Fibroblast of skin of right quadriceps (primary cell): ENCODE results near the gene CCDC187.

Source experiments
- DNase-seq: peaks from one replicate; pipeline ENCODE4 v3.0.0-alpha.2; 2013

CCDC187 gene

DNA sequence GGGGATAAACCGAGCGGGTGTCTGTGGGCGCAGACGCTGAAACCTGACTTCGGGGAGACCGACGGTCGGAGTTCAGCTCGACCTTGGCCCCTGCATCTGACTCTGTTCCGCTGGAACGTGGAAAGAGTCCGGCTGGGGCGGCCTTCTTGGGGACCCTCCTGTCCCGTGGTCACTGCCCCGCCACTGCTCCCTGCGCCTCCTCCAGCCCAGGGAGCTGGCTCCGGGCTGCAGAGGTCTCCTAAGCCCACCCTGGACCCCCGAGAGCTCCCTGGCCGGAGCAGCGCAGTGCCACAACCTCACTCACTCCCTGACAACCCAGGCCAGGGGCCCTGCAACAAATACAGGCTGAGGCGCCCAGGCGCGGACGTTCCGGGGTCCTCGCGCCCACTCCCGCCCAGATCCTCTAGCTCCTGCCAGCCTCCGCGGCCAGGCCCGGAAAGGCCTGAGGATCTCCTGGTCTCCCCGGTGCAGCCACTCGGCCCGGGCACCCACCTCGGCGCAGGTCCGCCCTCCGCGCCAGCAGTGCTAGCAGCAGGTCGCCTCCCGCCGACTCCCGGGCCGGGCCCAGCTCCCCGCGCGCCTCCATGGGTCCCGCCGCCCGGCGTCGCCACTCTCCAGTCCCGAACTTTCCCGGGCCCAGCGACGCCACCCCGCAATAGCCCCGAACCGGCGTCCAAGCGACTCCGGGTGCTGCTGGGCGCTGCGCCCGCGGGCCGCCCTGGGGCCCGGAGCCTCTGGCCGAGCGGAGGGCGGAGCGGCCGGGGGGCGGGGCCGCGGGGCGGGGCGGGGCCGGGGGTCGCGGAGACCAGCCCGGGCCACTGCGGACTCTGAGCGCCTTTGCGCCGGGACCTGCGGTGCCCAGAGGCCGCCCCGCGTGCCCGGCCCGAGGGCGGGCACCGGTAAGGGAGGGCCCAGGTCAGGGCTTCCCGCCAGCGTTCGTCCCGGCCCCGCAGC is 101.2 kb downstream of the CCDC187 start:
- DNase-seq, result no peak

DNA sequence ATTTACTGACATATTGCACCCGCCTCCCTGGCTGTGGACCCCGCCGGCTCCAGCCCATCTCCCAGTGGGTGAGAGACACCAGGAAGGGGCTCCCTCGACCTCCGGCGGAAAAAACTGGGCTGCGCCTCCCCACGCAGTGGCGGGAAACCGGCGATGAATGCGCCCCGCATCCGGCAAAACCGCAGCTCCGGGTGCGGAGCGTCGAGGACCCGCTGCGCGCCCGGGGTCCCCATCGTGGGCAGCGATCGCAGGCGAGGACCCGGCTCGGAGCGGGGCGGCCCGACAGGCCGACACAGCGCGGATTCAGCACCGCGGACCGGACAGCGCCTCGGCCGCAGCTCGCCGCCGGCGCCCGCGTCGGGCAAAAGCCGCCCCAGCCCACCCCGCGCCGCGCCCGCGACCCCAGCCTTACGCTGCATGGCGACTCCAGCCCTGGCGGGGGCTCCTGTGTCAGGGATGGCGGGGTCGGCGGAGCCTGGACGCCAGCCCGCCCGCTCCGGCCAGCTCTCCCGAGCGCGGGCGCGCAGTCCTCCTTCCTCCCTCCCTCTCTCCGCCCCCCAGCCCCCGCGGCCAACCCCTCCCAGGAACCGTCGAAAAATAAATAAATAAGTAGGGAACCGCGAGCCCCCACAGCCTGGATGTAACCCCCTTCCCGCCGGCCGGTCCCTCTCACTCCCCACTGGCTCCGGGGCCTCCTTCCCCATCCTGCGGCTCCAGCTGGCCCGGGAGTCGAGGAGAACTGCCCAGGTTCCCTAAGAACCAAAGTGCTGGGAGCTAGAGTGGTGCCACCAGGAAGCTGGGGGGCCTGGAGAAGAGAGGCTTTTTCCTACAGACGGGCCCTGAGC is 102.1 kb downstream of the CCDC187 start:
- DNase-seq, result no peak

DNA sequence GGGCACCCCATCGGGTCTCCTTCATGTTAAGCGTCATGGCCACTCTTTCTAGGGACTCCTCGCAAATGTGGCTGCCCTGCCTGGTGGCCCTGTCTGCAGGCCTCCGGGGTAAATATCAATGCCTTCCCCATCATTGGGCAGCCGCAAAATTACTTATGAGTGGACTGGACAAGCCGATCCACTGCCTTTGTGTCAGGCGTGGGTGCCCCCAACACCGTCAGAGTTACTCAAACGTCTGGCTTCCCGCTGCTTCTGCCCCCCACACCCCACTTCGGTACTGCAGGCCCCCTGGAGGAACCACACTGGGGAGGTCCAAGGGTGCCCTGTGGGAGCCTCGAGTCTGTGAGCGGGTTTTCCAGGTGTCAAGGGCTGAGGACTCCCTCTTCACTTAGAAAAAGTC is 102.7 kb downstream of the CCDC187 start:
- no peak for DNase-seq

DNA sequence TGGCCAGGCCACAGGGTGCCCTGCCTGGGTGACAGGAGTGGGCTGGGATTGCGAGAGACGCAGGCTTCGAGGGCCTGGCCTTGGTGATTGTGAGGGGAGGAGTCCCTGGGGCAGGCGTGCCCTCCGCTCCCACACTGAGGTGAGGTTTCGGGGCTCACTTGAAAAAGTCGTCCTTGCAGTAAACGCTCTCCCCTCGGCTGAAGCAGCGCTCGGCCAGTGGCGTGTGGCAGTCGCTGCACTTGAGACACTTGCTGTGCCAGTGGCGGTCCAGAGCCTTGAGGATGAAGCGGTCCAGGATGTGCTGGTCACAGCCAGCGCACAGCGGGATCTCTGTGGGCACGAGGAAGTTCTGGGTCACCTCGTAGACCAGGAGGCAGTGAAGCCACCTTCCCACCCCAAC is 103.5 kb downstream of the CCDC187 start:
- DNase-seq, result no peak
